Trophoblast cell (in vitro differentiated cells and primary cell): Measurements from ENCODE around the gene CHKA.

Experiments used
- DNase-seq, 2 donors: peaks; one replicate each; pipeline ENCODE4 v3.0.0-alpha.2; 2016
- H2AFZ ChIP-seq: 2 replicates; pipeline ENCODE4 v1.6.1; 2013; ENCODE audit warnings: low read length, moderate library complexity, mild to moderate bottlenecking; ENCODE audit not compliant: insufficient read depth, poor library complexity
- H2AK5ac ChIP-seq: 2 replicates; pipeline ENCODE4 v1.6.1; 2013; ENCODE audit warnings: mild to moderate bottlenecking, low read length
- H2BK120ac ChIP-seq: 2 replicates; pipeline ENCODE4 v1.6.1; 2013; ENCODE audit warnings: low read length, mild to moderate bottlenecking, moderate library complexity; ENCODE audit not compliant: insufficient read depth, poor library complexity
- H2BK12ac ChIP-seq: 2 replicates; pipeline ENCODE4 v1.6.1; 2013; ENCODE audit warnings: mild to moderate bottlenecking, low read length, moderate library complexity
- H2BK5ac ChIP-seq: 2 replicates; pipeline ENCODE4 v1.6.1; 2013; ENCODE audit warnings: low read length, low read depth, moderate library complexity, mild to moderate bottlenecking; ENCODE audit not compliant: poor library complexity
- H3K14ac ChIP-seq: 2 replicates; pipeline ENCODE4 v1.6.1; 2013; ENCODE audit warnings: mild to moderate bottlenecking, low read length
- H3K18ac ChIP-seq: 2 replicates; pipeline ENCODE4 v1.6.1; 2013; ENCODE audit warnings: mild to moderate bottlenecking, low read length
- H3K23ac ChIP-seq: 2 replicates; pipeline ENCODE4 v1.6.1; 2013; ENCODE audit warnings: low read length
- H3K27ac ChIP-seq: 2 replicates; pipeline ENCODE4 v1.5.1; 2013; ENCODE audit warnings: low read depth, mild to moderate bottlenecking, inconsistent platforms, low read length, moderate library complexity
- H3K27me3 ChIP-seq: 2 replicates; pipeline ENCODE4 v1.6.1; 2013; ENCODE audit warnings: inconsistent platforms, mild to moderate bottlenecking, low read length, moderate library complexity; ENCODE audit not compliant: insufficient read depth
- H3K36me3 ChIP-seq, 2 experiments: 1 replicate in 1 of 2; 2 replicates in 1 of 2; pipeline ENCODE4 v1.6.1; 2013; ENCODE audit warnings: low read length in 2 of 2, mild to moderate bottlenecking in 2 of 2, moderate library complexity in 1 of 2; ENCODE audit not compliant: insufficient read depth in 2 of 2, control insufficient read depth in 1 of 2
- H3K4ac ChIP-seq: 2 replicates; pipeline ENCODE4 v1.6.1; 2013; ENCODE audit warnings: low read depth, mild to moderate bottlenecking, low read length, moderate library complexity
- H3K4me1 ChIP-seq, 2 experiments: 1 replicate in 1 of 2; 2 replicates in 1 of 2; pipeline ENCODE4 v1.6.1; 2013; ENCODE audit warnings: low read length in 2 of 2, mild to moderate bottlenecking in 2 of 2, moderate library complexity in 1 of 2; ENCODE audit not compliant: insufficient read depth in 2 of 2, control insufficient read depth in 1 of 2
- H3K4me2 ChIP-seq: 2 replicates; pipeline ENCODE4 v1.6.1; 2013; ENCODE audit warnings: inconsistent platforms, mild to moderate bottlenecking, low read length, moderate library complexity
- H3K4me3 ChIP-seq: 2 replicates; pipeline ENCODE4 v1.5.1; 2013; ENCODE audit warnings: mild to moderate bottlenecking, low read depth, low read length, inconsistent platforms
- H3K79me1 ChIP-seq: one replicate; pipeline ENCODE4 v1.6.1; 2013; ENCODE audit warnings: low read length
- H3K79me2 ChIP-seq: 2 replicates; pipeline ENCODE4 v1.6.1; 2013; ENCODE audit warnings: low read length, mild to moderate bottlenecking; ENCODE audit not compliant: control insufficient read depth, insufficient read depth, poor library complexity
- H3K9ac ChIP-seq: 2 replicates; pipeline ENCODE4 v1.6.1; 2013; ENCODE audit warnings: mild to moderate bottlenecking, low read length
- H3K9me3 ChIP-seq: 2 replicates; pipeline ENCODE4 v1.6.1; 2013; ENCODE audit warnings: low read depth, mild to moderate bottlenecking, control low read depth, inconsistent platforms, low read length; ENCODE audit not compliant: insufficient read depth
- H4K12ac ChIP-seq: 2 replicates; pipeline ENCODE4 v1.6.1; 2013; ENCODE audit warnings: low read depth, mild to moderate bottlenecking, low read length, moderate library complexity
- H4K8ac ChIP-seq: 2 replicates; pipeline ENCODE4 v1.6.1; 2013; ENCODE audit warnings: low read depth, mild to moderate bottlenecking, low read length, moderate library complexity
- H4K91ac ChIP-seq: one replicate; pipeline ENCODE4 v1.6.1; 2013; ENCODE audit warnings: low read depth, mild to moderate bottlenecking, low read length, moderate library complexity
- WGBS: extraction: QIAGEN DNeasy Blood & Tissue Kit; methylation state at CpG from one replicate; pipeline ENCODE4 v1.1.7; 2013; ENCODE audit warnings: missing lambda C conversion rate; ENCODE audit not compliant: insufficient read length, insufficient coverage; ENCODE audit errors: extremely low coverage; 5-methylcytosine and 5-hydroxymethylcytosine counted together

CHKA gene

GRCh38 chr11:68143310-68143689, 22.1 kb upstream of the CHKA start:
- Histone ChIP-seq H3K27ac (no peak overlapping the region), H2AK5ac (no peak overlapping the region), H2AFZ (no peak overlapping the region), H3K4me1 (no peaks in the 10 kb centered on the region), H3K9me3 (no peaks in the 10 kb centered on the region), H3K23ac (no peak overlapping the region), H4K12ac (no peak overlapping the region), H3K79me1 (no peaks in the 10 kb centered on the region), H3K9ac (no peak overlapping the region), H3K18ac (no peak overlapping the region), H3K4me2 (no peak overlapping the region), H2BK120ac (no peak overlapping the region), H3K36me3 (no peaks in the 10 kb centered on the region), H3K79me2 (no peaks in the 10 kb centered on the region), H4K8ac (no peak overlapping the region), H3K4ac (no peak overlapping the region), H2BK5ac (no peak overlapping the region), H3K27me3 (no peaks in the 10 kb centered on the region), H2BK12ac (no peak overlapping the region), H4K91ac (no peak overlapping the region), H3K14ac (no peak overlapping the region), H3K4me3 (no peak overlapping the region)
- WGBS: no CpG with 5 or more reads among the region's 4 CpGs
- DNase-seq: peak in 1 of 2 donors; percentile 18

- H3K9ac ChIP-seq: no peak overlapping the region
- H3K9me3 ChIP-seq: no peaks in the 10 kb centered on the region
- H3K79me1 ChIP-seq: no peaks in the 10 kb centered on the region
- H4K8ac ChIP-seq: no peak overlapping the region
- H3K4me3 ChIP-seq: no peak overlapping the region
- no peak overlapping the region for H3K18ac ChIP-seq
- no peak overlapping the region for H2AFZ ChIP-seq
- H2AK5ac ChIP-seq: no peak overlapping the region
- no peaks in the 10 kb centered on the region for H3K79me2 ChIP-seq
- no peak overlapping the region for H2BK5ac ChIP-seq
- H2BK120ac ChIP-seq: no peak overlapping the region
- H2BK12ac ChIP-seq: no peak overlapping the region
- H4K12ac ChIP-seq: no peak overlapping the region
- no peak overlapping the region for H3K4ac ChIP-seq
- H3K14ac ChIP-seq: no peak overlapping the region
- H3K23ac ChIP-seq: no peak overlapping the region
- H3K4me2 ChIP-seq: no peak overlapping the region
- DNase-seq: no peak
- no peaks in the 10 kb centered on the region for H3K27me3 ChIP-seq
- H3K4me1 ChIP-seq: no peaks in the 10 kb centered on the region
- no peak overlapping the region for H3K27ac ChIP-seq
- WGBS: no CpG with 5 or more reads among the region's 16 CpGs
- no peaks in the 10 kb centered on the region for H3K36me3 ChIP-seq
- no peak overlapping the region for H4K91ac ChIP-seq
Measured at GRCh38 chr11:68142441-68143309, 21.5 kb upstream of the CHKA start.

- no peak overlapping the region for H3K27ac ChIP-seq
- H3K18ac ChIP-seq: no peak overlapping the region
- H4K91ac ChIP-seq: no peak overlapping the region
- no peak for DNase-seq
- WGBS: no CpG with 5 or more reads among the region's 13 CpGs
- H4K12ac ChIP-seq: no peak overlapping the region
- H3K14ac ChIP-seq: no peak overlapping the region
- no peaks in the 10 kb centered on the region for H3K79me2 ChIP-seq
- H3K4me3 ChIP-seq: no peak overlapping the region
- H3K79me1 ChIP-seq: no peaks in the 10 kb centered on the region
- H3K36me3 ChIP-seq: no peaks in the 10 kb centered on the region
- no peaks in the 10 kb centered on the region for H3K9me3 ChIP-seq
- no peak overlapping the region for H4K8ac ChIP-seq
- no peak overlapping the region for H3K9ac ChIP-seq
- no peaks in the 10 kb centered on the region for H3K4me1 ChIP-seq
- no peak overlapping the region for H2AFZ ChIP-seq
- H3K4ac ChIP-seq: no peak overlapping the region
- H2BK5ac ChIP-seq: no peak overlapping the region
- H3K27me3 ChIP-seq: no peaks in the 10 kb centered on the region
- no peak overlapping the region for H2BK12ac ChIP-seq
- no peak overlapping the region for H2BK120ac ChIP-seq
- H3K23ac ChIP-seq: no peak overlapping the region
- no peak overlapping the region for H3K4me2 ChIP-seq
- no peak overlapping the region for H2AK5ac ChIP-seq
Measured at GRCh38 chr11:68142028-68142412, 20.8 kb upstream of the CHKA start.

- Histone ChIP-seq H3K27me3 (no peaks in the 10 kb centered on the region), H2BK12ac (no peak overlapping the region), H2AK5ac (no peak overlapping the region), H4K8ac (no peak overlapping the region), H3K79me2 (no peaks in the 10 kb centered on the region), H4K91ac (no peak overlapping the region), H3K9ac (no peak overlapping the region), H3K18ac (no peak overlapping the region), H3K79me1 (no peaks in the 10 kb centered on the region), H3K4me2 (no peak overlapping the region), H3K27ac (no peak overlapping the region), H2BK120ac (no peak overlapping the region), H2AFZ (no peak overlapping the region), H2BK5ac (no peak overlapping the region), H3K4me1 (no peaks in the 10 kb centered on the region), H4K12ac (no peak overlapping the region), H3K36me3 (no peaks in the 10 kb centered on the region), H3K4ac (no peak overlapping the region), H3K9me3 (no peaks in the 10 kb centered on the region), H3K23ac (no peak overlapping the region), H3K14ac (no peak overlapping the region), H3K4me3 (no peak overlapping the region)
- WGBS: no CpG with 5 or more reads among the region's 8 CpGs
- peak; percentile 36 to 68 for DNase-seq
Measured at GRCh38 chr11:68141246-68142027, 20.2 kb upstream of the CHKA start.
